Activated CD4-positive, alpha-beta T cell treated with anti-CD3 and anti-CD28 coated beads, Interleukin-2, Interleukin-6, amounts not matched to agents 100 ng/mL and 50 ng/mL, durations not matched to agents 16 hours and 8 hours (primary cell): ENCODE data around the gene MAJIN.

ENCODE experiments used
- DNase-seq: peaks from one replicate; pipeline ENCODE4 v3.0.0-alpha.2; 2020

Gene MAJIN

DNA sequence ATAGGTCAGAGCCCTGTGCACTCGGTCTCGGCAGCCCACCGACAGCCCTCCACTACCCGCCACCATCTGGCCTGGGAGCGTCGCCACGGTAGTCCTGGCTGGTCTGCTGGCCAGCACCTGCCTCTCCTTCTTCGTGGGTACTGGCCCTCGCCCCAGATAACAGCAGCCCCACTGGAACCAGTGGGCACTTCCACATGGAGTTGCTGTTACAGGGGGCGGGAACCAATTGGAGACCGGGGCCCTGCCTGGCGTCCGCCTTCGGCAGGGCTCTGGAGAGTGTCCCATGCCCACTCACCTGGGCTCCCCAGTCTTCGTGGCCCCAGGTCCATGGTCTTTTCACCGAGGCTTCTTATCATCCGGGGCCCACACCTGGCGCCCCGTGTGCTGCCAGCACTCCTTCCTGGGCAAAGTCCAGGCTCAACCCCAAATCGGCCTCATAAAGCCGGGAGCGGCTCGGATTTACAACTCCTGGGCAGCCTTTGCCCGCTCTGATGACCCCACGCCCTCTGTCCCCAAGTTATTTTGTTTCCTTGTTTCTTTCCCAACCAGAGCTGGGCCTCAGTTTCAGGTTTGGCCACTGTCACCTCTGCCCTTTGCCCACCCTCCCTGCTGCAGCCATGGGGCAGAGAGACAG, 80.6 kb downstream of the MAJIN start:
- DNase-seq, result no peak

DNA sequence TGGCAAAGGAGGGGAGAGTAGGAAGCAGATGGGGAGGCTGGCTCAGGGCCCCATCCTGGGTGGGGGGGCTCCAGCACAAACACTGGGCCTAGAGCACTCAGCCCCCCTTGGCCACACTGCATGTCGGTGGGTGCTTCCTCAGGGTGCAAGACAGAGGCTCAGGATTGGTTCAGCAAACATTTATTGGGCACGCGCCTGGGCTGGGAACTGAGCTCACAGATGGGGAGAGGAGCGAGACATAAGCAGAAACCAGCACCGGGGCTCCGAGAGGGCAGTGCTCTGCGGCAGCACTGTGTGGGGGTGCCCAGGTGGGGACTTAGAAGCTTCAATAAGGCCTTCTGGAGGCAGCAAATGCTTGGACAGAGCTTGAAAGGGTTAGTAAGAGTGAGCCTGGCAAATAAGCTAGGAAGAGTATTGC, 81.4 kb downstream of the MAJIN start:
- DNase-seq, result no peak

- DNase-seq, result no peak
Measured at GRCh38 chr11:64888729-64889511, 83.0 kb downstream of the MAJIN start.

DNA sequence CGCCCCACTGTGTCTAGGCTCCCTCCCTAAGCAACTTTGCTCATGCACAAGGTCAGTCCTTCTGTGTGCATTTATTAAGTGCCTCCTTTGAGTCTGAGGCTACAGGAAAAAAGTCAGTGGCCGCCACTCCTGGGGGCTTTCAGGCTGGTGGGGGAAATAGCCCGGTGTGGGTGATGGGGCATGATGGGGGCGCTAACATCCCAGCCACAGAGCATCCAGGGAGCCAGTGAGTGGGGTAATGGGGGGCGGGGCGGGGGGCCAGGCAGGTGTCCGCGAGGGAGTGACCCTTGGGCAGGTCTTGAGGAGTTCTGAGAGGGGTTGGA, 83.5 kb downstream of the MAJIN start:
- no peak for DNase-seq
